ENCODE measurements around the gene POLD1. TPM values are rescaled to one million over a fixed set of nuclear protein-coding genes. Genes with fewer than 3 reads are reported as not detected.

POLD1 gene
- total RNA-seq (2022; extraction: Qiagen RNA extraction; ENCODE audit: low read depth): 42.6 to 91.4 TPM (median 81.7 TPM) in 5 replicates

DNA sequence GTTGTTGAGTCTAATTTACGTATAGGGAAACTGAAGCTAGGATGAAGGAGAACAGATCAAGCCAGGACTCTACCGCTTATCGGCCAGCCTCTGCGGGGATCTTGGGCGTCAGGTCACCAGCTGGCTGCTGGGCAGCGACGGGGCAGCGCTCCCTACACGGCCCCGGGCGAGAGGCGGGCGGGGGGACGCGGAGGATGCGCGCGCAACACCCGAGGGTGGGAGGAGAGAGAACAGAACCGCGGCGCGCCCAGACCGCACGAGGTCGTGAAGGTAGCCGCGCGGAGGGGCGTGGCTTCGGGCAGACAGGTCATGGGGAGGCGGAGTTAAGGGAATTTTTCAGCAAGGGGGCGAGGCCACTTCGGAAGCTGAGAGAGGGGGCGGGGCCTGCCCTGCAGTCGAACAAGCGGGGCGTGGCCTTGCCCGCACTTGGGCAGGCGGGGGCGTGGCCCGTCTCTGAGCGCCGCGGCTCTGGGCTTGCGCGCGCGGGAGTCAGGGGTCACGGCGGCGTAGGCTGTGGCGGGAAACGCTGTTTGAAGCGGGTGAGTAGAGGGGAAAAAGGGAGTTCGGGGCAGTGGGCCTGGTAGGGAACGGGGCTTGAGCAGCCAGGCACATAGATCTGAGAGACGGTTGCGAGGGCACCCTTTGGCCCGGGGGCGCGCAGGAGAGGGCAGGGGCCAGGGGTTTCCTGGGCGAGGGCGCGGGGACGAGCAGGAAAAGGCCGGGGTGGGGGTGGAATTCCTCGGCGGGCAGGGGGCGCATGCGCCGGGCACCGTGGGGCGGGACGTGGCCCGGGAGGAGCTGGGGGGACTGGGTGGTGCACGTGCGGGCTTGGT is at the start of gene POLD1:
POLD1 (plus strand) TSS at position 496 of the 833 bp plus-strand sequence. CDS start 14,505 bp downstream, outside the sequence.

DNA sequence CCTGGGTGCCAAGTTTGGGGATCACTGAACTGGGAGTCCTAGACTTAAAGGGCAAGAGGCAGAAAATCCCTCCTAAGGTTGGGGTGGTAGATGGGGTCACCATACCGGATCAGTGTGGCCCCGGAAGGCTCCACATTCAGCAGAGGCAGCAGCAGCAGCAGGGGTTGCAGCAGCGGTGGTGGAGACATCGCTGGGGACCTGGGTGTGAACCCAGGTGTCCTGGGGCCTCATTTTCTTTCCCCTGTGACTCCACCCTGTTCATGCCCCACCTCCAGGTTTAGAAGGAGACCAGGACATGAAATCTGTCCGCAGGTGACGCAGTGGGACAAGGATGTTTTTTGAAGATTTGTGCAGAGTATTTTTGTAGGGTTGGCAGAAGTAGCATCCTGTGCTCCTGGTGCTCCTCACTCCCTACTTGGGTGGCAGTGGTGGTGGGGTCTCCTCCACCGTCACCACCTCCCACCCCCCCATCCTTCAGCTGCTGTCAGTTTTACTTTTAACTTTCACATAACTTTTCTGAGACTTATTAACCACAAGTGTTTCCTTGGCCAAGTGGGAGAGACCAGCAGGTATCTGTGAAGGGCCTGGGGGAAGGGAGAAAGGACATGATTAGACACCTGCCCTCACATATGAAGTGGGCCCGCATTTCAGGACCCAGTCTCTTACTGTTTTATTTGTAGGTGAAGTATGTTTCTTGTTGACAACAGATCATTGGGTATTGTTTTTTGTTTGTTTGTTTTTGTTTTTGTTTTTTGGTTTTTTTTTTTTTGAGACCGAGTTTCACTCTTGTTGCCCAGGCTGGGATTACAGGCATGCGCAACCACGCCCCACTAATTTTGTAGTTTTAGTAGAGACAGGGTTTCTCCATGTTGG is 18.5 kb upstream of the POLD1 start, which contains the start of gene NAPSA:
NAPSA (minus strand) TSS at position 206 of the 873 bp plus-strand sequence; CDS start at position 188, 18 bp downstream.

DNA sequence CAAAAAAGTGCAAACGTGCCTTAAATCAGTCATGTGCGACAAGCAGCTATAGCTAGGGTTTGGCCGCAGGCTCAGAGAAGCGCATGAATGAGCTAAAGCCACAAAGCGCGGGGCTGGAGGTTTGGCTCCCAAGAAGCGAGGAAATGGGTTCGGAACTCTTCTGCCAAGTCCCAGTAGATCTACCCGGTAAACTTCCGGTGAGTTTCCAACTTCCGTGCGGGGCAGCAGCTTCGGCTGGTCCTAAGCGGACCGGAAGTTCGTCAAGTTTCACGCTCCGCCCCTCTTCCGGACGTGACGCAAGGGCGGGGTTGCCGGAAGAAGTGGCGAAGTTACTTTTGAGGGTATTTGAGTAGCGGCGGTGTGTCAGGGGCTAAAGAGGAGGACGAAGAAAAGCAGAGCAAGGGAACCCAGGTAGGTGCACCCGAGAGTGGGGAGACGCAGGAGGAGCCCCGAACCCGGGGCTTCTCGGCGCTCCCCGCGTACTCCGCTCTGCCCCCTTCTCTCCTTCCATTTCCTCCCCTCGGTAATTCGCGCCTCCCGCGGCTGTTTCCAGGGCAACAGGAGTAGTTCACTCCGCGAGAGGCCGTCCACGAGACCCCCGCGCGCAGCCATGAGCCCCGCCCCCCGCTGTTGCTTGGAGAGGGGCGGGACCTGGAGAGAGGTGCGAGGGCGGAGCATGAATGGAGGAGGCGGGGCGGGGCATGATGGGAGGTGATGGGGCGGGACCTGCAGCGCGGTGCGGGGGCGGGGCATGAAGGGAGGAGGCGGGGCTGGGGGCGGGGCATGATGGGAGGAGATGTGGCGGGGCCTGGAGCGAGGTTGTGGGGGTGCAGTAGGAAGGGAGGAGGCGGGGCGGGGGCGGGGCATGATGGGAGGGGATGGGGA is 7.7 kb upstream of the POLD1 start, which contains the start of gene NR1H2:
NR1H2 (plus strand) TSS at position 292 of the 885 bp plus-strand sequence. CDS start 1,149 bp downstream, outside the sequence.

DNA sequence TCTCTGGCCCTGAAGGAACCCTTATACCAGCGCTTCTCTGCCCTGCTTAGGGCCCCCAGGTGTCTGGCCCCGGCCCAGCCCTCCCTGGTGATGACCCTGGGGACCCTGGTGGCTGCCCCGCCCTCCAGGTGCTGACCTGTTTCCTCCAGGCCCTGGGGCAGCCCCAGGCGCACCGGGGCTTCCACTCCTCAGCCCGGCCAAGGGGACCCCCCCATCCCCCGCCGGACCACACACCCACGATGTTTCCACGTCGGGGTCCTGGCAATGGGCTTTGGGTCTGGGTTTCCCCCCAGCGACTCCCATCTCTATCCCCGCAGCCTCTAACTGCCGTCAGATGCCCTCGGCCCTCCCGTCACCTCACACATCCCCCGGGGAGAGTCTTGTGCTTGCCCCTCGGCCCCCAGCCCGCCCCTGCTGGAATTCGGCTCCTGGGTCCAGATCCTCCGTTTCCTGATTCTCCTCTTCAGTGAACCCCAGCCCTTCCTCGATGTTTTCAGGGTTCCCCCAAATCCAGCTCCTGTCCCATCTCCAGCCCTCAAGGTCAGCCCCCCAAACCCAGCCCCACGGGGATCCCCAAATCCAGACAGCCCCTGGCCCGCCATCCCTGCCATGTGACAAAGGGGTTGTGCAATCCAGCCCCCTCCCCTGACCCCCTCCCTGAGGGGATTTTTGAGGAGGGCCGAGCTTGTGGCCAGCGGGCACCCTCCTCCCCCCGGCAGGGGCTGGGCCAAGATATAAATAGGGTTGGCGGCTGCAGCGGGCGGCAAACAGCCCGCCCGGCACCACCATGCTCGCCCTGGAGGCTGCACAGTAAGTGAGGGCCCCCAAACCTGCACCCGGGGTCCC is 34.3 kb downstream of the POLD1 start, which contains the start of gene SPIB:
SPIB (plus strand) TSS at position 763 of the 846 bp plus-strand sequence; CDS start at position 788, 25 bp downstream.

DNA sequence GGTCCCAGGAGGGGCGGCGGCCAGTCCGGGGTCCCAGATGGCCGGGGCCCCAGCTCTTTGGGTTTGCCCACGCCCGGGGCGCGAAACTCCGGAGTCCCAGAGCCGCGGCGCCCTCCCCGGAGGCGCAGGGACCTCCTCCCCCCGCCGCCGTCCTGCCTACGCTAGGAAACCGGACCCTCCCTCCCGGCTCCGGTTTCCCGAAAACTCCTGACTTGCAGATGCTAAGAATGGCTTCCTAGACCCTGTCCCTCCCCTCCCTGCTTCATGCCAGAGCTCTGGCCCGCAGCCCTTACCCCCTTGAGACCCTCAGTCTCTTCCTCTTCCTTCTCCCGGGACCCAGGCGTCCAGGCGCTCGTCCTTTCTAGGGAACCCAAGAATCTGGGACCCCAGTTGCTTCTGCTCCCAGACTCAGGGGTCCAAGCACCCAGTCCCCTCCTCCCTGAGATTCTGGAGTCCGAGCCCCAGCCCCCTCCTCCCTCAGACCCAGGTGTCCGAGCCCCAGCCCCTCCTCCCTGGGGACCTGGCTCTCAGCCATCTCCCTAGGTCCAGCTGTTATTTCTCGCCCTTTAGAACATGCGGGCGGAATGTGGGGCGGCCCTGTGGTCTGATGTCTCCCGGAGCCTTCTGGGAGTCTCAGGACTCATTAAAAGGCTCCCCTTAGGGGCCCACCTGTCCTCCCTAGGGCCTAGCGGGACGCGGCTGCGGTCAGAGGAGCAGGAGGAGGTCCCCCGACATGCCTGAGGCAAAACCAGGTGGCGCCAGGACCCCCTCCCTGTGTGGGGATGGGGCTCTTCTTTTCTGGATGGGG is 48.3 kb downstream of the POLD1 start, which contains the start of gene MYBPC2:
MYBPC2 (plus strand) TSS at position 672 of the 808 bp plus-strand sequence; CDS start at position 734, 62 bp downstream.

Other genes with a start within 250 kb of the POLD1 start
- gene IZUMO2, start 221.1 kb upstream of the POLD1 start, total RNA-seq (2022; extraction: Qiagen RNA extraction; ENCODE audit: low read depth): not detected in 5 replicates
- gene MYH14, start 180.7 kb upstream of the POLD1 start, total RNA-seq (2022; extraction: Qiagen RNA extraction; ENCODE audit: low read depth): 4.0 to 7.5 TPM (median 6.7 TPM) in 5 replicates
- 0.78 to 1.7 TPM (median 1.5 TPM) in 5 replicates for gene KCNC3, start 55.0 kb upstream of the POLD1 start, total RNA-seq (2022; extraction: Qiagen RNA extraction; ENCODE audit: low read depth)
- gene NAPSA, start 18.7 kb upstream of the POLD1 start, total RNA-seq (2022; extraction: Qiagen RNA extraction; ENCODE audit: low read depth): 0.48 to 1.6 TPM (median 1.2 TPM) in 5 replicates
- 55.3 to 88.6 TPM (median 84.3 TPM) in 5 replicates for gene NR1H2, start 7.9 kb upstream of the POLD1 start, total RNA-seq (2022; extraction: Qiagen RNA extraction; ENCODE audit: low read depth)
- 0.16 to 0.80 TPM (median 0.32 TPM) in 4 of 5 replicates, not detected in the other for gene SPIB, start 34.6 kb downstream of the POLD1 start, total RNA-seq (2022; extraction: Qiagen RNA extraction; ENCODE audit: low read depth)
- not detected in 5 replicates for gene MYBPC2, start 48.5 kb downstream of the POLD1 start, total RNA-seq (2022; extraction: Qiagen RNA extraction; ENCODE audit: low read depth)
- gene EMC10, start 92.2 kb downstream of the POLD1 start, total RNA-seq (2022; extraction: Qiagen RNA extraction; ENCODE audit: low read depth): 79.6 to 159 TPM (median 151 TPM) in 5 replicates
- gene GARIN5A, start 92.5 kb downstream of the POLD1 start, total RNA-seq (2022; extraction: Qiagen RNA extraction; ENCODE audit: low read depth): 1.7 to 3.0 TPM (median 2.1 TPM) in 5 replicates
- gene JOSD2, start 126.8 kb downstream of the POLD1 start, total RNA-seq (2022; extraction: Qiagen RNA extraction; ENCODE audit: low read depth): 43.9 to 92.5 TPM (median 82.2 TPM) in 5 replicates
- gene ASPDH, start 129.6 kb downstream of the POLD1 start, total RNA-seq (2022; extraction: Qiagen RNA extraction; ENCODE audit: low read depth): not detected in 5 replicates
- 0.38 to 0.68 TPM (median 0.58 TPM) in 5 replicates for gene LRRC4B, start 184.1 kb downstream of the POLD1 start, total RNA-seq (2022; extraction: Qiagen RNA extraction; ENCODE audit: low read depth)

Data from A549 treated with ZK216348 at 1 μM for 4 hours (cell line).